OCI-LY7 (cell line): Measurements from ENCODE around the gene MYRFL. TPM values are rescaled to one million over a fixed set of nuclear protein-coding genes. Genes with fewer than 3 reads are reported as not detected.

Source experiments
- BruUV-seq: library from RNA; stranded (reverse); fragments of 400-500 nt; replicated peaks from 2 replicates; lab custom pipeline; 2021; lab: Mats Ljungman, UMichigan
- CTCF ChIA-PET: fragments of 300-600 bp; sonication (Branson Sonifier 250); formaldehyde crosslinking; loops from one replicate; lab custom pipeline; 2022; ENCODE audit warnings: antibody characterized with exemption; ENCODE audit not compliant: unreplicated experiment; lab: Charles Lee
- POLR2A ChIA-PET: fragments of 300-600 bp; sonication (Branson Sonifier 250); formaldehyde crosslinking; loops from one replicate; lab custom pipeline; 2022; ENCODE audit warnings: antibody characterized with exemption; lab: Charles Lee
- DNase-seq: peaks from one replicate; pipeline ENCODE4 v3.0.0-alpha.2; 2015; ENCODE audit warnings: low spot score
- H2AFZ ChIP-seq: fragments of 200-600 bp; sonication (generic), shearing (Covaris generic); 2 replicates; pipeline ENCODE4 v1.6.1; 2014; ENCODE audit warnings: mild to moderate bottlenecking, antibody characterized with exemption, low read length, moderate library complexity
- H3K27ac ChIP-seq: fragments of 200-600 bp; sonication (generic); 2 replicates; pipeline ENCODE4 v1.5.1; 2014; ENCODE audit warnings: mixed run types, low read depth, mild to moderate bottlenecking, moderate library complexity, low read length, inconsistent platforms; ENCODE audit not compliant: poor library complexity, severe bottlenecking
- H3K36me3 ChIP-seq: fragments of 200-600 bp; sonication (generic); 2 replicates; pipeline ENCODE4 v1.6.1; 2014; ENCODE audit warnings: mild to moderate bottlenecking, antibody characterized with exemption, low read length, moderate library complexity, mixed read lengths; ENCODE audit not compliant: insufficient read depth
- H3K4me1 ChIP-seq: fragments of 200-600 bp; sonication (generic); 2 replicates; pipeline ENCODE4 v1.5.1; 2014; ENCODE audit warnings: mild to moderate bottlenecking, low read length; ENCODE audit not compliant: insufficient read depth, poor library complexity, severe bottlenecking
- H3K4me2 ChIP-seq: fragments of 200-600 bp; sonication (generic); 2 replicates; pipeline ENCODE4 v1.6.1; 2014; ENCODE audit warnings: mild to moderate bottlenecking, low read length
- H3K4me3 ChIP-seq: fragments of 200-600 bp; sonication (generic); 2 replicates; pipeline ENCODE4 v1.5.1; 2014; ENCODE audit warnings: mild to moderate bottlenecking, low read depth, low read length; ENCODE audit not compliant: poor library complexity, severe bottlenecking
- H3K79me2 ChIP-seq: fragments of 200-600 bp; sonication (generic); 2 replicates; pipeline ENCODE4 v1.6.1; 2016; ENCODE audit warnings: low read depth, mild to moderate bottlenecking, low read length, moderate library complexity, mixed read lengths; ENCODE audit not compliant: insufficient read depth
- H3K9me2 ChIP-seq: fragments of 200-600 bp; sonication (generic); 2 replicates; pipeline ENCODE4 v1.6.1; 2016; ENCODE audit warnings: mild to moderate bottlenecking, low read length, mixed read lengths; ENCODE audit not compliant: insufficient read depth
- H3K9me3 ChIP-seq: fragments of 200-600 bp; sonication (generic); 2 replicates; pipeline ENCODE4 v1.6.1; 2014; ENCODE audit warnings: mild to moderate bottlenecking, mixed run types, low read length, mixed read lengths
- H4K20me1 ChIP-seq: fragments of 200-600 bp; sonication (generic); 2 replicates; pipeline ENCODE4 v1.6.1; 2014; ENCODE audit warnings: mild to moderate bottlenecking, antibody characterized with exemption, low read length, moderate library complexity, mixed read lengths; ENCODE audit not compliant: insufficient read depth
- CTCF ChIP-seq: fragments of 200-600 bp; sonication (generic); conservative IDR thresholded peaks from 2 replicates; pipeline ENCODE4 v1.5.1; 2014; ENCODE audit warnings: mild to moderate bottlenecking, antibody characterized with exemption, low read length, moderate library complexity, mixed read lengths
- EZH2phosphoT487 ChIP-seq: fragments of 200-600 bp; sonication (generic); IDR thresholded peaks from 2 replicates; pipeline ENCODE4 v1.6.1; 2018; ENCODE audit warnings: low read depth, borderline replicate concordance, mild to moderate bottlenecking, mixed run types, antibody characterized with exemption, low read length, moderate library complexity, mixed read lengths
- intact Hi-C: fragments of 100-400 bp; cut with micrococcal nuclease; formaldehyde crosslinking; loops from one replicate; pipeline ENCODE4 v1.10.0; 2022; ENCODE audit not compliant: unreplicated experiment
- total RNA-seq, 2 experiments: library from RNA; depleted of rRNA in 1 of 2; stranded (reverse); fragments of >200 nt in 1 of 2; shearing (Covaris generic) in 1 of 2; gene quantifications; 2 replicates each; pipeline ENCODE4 v1.2.3, GENCODE V29; 2014 to 2022

MYRFL gene
- total RNA-seq, 2 experiments from 2014 or later: 0.41 TPM; not detected in 1

- TF ChIP-seq CTCF: no peak
- no peak for TF ChIP-seq EZH2phosphoT487
- H3K4me3 ChIP-seq: no peak overlapping the region
- CTCF ChIA-PET: interaction anchor here (2.1 kb wide), 1 partner anchor 19 kb away, joined by 6 read pairs; no protein-coding TSS in a partner anchor
- H3K27ac ChIP-seq: no peak overlapping the region
- H3K9me3 ChIP-seq: no peaks in the 10 kb centered on the region
- BruUV-seq: no TSS peak
- H3K79me2 ChIP-seq: no peaks in the 10 kb centered on the region
- no peaks in the 10 kb centered on the region for H4K20me1 ChIP-seq
- no peak overlapping the region for H2AFZ ChIP-seq
- no peak for DNase-seq
- no peaks in the 10 kb centered on the region for H3K36me3 ChIP-seq
- POLR2A ChIA-PET: interaction anchor here (0.8 to 1.4 kb wide), 3 partner anchors 10 to 698 kb away, joined by 3 to 4 read pairs (median 3); no protein-coding TSS in a partner anchor
- H3K4me1 ChIP-seq: peaks cover 17% of the 10 kb centered on the region
- no peak overlapping the region for H3K4me2 ChIP-seq
- no peaks in the 10 kb centered on the region for H3K9me2 ChIP-seq
- intact Hi-C loops: no loop called here
Measured at GRCh38 chr12:69881771-69882170, 56.7 kb downstream of the MYRFL start.

GRCh38 chr12:69884386-69884785 lies 59.4 kb downstream of the MYRFL start:
- no peaks in the 10 kb centered on the region for H3K9me3 ChIP-seq
- H3K9me2 ChIP-seq: no peaks in the 10 kb centered on the region
- ChIA-PET POLR2A (interaction anchor here (0.6 to 1.8 kb wide), 5 partner anchors 9 to 480 kb away, joined by 3 to 6 read pairs (median 4); no protein-coding TSS in a partner anchor), CTCF (interaction anchor here (0.8 to 1.0 kb wide), 2 partner anchors 20 to 692 kb away, joined by 3 read pairs; no protein-coding TSS in a partner anchor)
- H3K4me2 ChIP-seq: no peak overlapping the region
- no peak for DNase-seq
- intact Hi-C loops: no loop called here
- peaks cover 10% of the 10 kb centered on the region for H3K4me1 ChIP-seq
- H3K36me3 ChIP-seq: no peaks in the 10 kb centered on the region
- H3K4me3 ChIP-seq: no peak overlapping the region
- TF ChIP-seq EZH2phosphoT487 (no peak), CTCF (no peak)
- H4K20me1 ChIP-seq: no peaks in the 10 kb centered on the region
- no peak overlapping the region for H3K27ac ChIP-seq
- no peak overlapping the region for H2AFZ ChIP-seq
- BruUV-seq: no TSS peak
- no peaks in the 10 kb centered on the region for H3K79me2 ChIP-seq

GRCh38 chr12:69885658-69886057 lies 60.6 kb downstream of the MYRFL start:
- no peak for TF ChIP-seq CTCF
- TF ChIP-seq EZH2phosphoT487: no peak
- no peak for DNase-seq
- no TSS peak for BruUV-seq
- H2AFZ ChIP-seq: no peak overlapping the region
- H4K20me1 ChIP-seq: no peaks in the 10 kb centered on the region
- H3K36me3 ChIP-seq: no peaks in the 10 kb centered on the region
- H3K9me2 ChIP-seq: no peaks in the 10 kb centered on the region
- ChIA-PET POLR2A (interaction anchor here (0.9 to 1.8 kb wide), 5 partner anchors 11 to 602 kb away, joined by 4 to 6 read pairs (median 4); no protein-coding TSS in a partner anchor), CTCF (interaction anchor here (0.9 kb wide), 1 partner anchor 15 kb away, joined by 3 read pairs; no protein-coding TSS in a partner anchor)
- no peaks in the 10 kb centered on the region for H3K9me3 ChIP-seq
- peaks cover 10% of the 10 kb centered on the region for H3K4me1 ChIP-seq
- no peak overlapping the region for H3K4me3 ChIP-seq
- H3K27ac ChIP-seq: no peak overlapping the region
- intact Hi-C loops: no loop called here
- H3K4me2 ChIP-seq: peak overlapping the region; percentile 3; the same call in 1 of the 2 replicates
- H3K79me2 ChIP-seq: no peaks in the 10 kb centered on the region
